HG03066 (cell line): Measurements from ENCODE around the gene AUTS2.
A peak's percentile ranks its signal among the peaks of the same experiment; 100 is the strongest.

ENCODE experiments used
- ATAC-seq: cut with Tn5 transposase; IDR thresholded peaks from one replicate; pipeline ENCODE4 v1.9.1; 2021; ENCODE audit warnings: low read depth; ENCODE audit not compliant: unreplicated experiment

The AUTS2 gene

GRCh38 chr7:69622014-69622835 lies 23.9 kb downstream of the AUTS2 start:
- no peak for ATAC-seq

DNA sequence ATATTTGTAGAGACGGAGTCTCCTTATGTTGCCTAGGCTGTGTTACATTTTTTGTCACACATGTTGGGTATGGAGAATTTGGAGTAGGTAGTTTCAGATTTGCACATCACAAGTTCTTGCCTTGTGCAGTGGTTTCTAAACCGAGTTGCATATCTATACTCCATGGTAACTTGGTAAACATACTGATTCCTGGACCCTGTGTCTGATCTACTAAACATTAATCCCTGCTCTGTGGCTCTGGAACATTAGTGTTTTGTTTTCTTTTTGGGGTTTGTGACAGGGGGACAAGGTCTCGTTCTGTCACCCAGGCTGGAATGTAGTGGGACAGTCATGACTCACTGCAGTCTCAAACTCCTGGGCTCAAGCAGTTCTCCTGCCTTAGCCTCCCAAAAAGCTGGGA lies 24.7 kb downstream of the AUTS2 start:
- no peak for ATAC-seq

- ATAC-seq = no peak
Measured at GRCh38 chr7:69624435-69625230, 26.4 kb downstream of the AUTS2 start.

GRCh38 chr7:69625238-69625637 lies 27.0 kb downstream of the AUTS2 start:
- ATAC-seq = no peak

DNA sequence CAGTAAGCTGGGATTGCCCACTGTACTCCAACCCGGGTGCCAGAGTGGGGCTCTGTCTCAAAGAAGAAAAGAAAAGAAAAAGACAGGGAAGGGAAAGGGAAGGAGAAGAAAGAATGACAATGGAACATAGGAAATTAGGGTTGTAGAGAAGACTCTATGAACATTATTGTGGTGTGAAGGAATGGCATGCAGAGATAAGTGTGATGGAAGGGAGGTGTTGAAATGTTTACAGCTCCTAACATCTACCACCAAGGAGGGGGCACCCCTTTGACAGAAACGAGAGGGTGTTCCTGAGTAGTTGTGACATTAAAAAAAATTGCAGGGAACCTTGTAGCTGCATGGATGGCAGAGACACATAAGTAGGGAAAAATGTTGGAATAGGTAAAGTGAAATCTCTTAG lies 27.5 kb downstream of the AUTS2 start:
- no peak for ATAC-seq

- ATAC-seq = no peak
Measured at GRCh38 chr7:69630292-69630691, 32.0 kb downstream of the AUTS2 start.

- no peak for ATAC-seq
Measured at GRCh38 chr7:69631131-69631530, 32.9 kb downstream of the AUTS2 start.

DNA sequence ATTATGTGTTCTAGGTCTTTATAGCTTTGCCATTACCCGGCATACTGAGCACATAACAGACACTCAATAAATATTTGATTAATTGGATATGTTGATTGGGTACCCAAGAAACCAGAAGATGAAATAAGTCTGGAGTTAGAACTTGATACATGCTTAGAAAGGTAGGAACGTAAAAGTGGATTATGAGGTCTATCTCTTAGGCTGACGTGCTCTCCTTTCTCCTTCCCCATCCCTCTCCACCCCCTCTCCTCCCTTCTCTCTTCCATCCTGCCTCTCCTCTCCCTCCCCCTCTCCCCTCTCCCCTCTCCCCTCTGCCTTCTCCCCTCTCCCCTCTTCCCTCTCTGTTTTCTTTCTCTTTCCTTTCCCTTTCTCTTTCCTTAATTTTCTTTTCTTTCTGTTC lies 34.0 kb downstream of the AUTS2 start:
- ATAC-seq = no peak

GRCh38 chr7:69633122-69633831 lies 35.0 kb downstream of the AUTS2 start:
- ATAC-seq = no peak

- ATAC-seq = no peak
Measured at GRCh38 chr7:69635555-69636185, 37.4 kb downstream of the AUTS2 start.

DNA sequence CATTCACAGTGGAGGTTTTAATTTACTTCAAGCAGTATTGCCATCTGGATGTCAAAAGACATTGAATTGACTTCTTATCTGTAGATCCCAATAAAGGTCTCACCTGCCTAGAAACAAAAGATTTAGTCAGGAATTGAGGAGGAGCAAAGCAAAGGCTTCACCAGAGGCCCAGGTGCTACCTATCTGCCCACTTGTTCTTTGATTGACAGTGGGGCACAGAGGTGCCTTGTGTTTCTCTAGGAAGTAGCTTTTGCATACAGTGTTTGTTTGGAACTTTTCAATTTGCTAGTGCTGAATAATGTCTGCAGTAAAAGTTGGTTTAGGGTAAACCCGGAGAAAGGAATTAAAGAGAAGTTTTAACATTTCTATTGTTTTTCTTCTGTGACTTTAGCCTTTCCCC lies 40.4 kb downstream of the AUTS2 start:
- no peak for ATAC-seq

- ATAC-seq = no peak
Measured at GRCh38 chr7:69640216-69640615, 41.9 kb downstream of the AUTS2 start.

DNA sequence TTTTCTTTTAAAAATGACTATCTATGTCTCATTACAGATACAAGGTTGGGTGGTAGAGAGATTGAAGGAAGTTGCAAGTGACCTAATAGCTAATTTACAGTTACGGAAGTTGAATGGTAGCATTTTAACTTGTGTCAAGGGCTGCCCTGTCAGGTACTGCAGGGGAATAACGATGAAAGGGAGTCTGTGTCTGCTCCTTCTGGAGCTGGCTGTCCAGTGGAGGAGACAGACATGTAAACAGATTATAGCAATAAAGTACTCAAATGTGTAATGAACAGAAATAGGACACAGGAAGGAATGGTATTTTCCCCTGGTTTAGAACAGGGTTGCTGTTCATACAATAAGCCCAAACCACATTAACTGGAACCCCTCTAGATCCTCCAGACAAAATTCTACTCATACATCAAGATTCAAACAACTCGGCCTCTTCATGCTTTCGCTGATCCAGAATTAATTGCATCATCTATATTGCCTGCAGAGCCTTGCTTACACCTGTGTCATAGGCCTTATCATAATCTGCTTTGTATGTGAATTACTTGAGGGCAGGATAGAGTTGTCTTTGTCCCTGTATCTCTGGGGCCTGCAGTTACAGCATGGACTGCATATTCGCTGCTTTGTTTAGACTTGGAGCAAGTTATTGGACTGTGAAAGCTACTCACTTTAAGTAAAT lies 42.8 kb downstream of the AUTS2 start:
- no peak for ATAC-seq

DNA sequence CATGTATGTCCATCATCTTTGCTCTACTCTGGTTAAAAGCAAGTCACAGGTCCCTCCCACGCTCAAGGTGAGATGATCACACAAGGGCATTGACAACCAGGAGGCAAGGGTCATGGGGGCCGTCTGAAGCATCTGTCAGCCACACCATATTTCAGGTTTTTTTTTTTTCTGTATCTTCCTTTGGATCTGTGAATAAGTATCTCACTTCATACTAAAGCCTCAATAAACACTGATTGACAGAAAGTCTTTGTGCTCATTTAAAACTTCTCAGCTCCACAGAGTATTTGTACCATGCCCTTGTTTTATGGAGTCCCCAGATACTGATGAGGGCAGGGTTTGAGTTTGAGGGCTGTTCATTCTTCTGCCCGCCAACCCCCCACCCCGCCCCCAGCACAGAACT lies 45.0 kb downstream of the AUTS2 start:
- ATAC-seq = no peak

GRCh38 chr7:69643708-69644445 lies 45.6 kb downstream of the AUTS2 start:
- ATAC-seq = no peak

DNA sequence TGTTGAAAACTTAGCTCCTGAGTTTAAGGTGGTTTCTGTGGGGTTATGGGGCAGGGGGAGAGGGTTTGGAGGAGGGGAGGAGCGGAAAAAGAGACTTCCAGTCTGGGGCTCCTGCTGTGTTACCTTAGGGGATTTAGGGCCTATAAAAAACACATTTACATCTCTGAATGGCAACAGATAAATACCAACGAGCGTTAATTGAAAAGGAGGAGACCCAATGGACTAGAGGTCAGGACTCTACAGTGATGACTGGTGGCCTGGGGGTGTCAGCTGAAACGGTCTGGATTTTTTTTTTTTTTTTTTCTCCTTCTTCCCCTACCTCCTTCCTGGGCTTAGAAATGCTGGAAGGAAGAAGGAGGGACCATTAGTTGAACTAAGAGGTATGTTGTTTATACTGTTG lies 47.4 kb downstream of the AUTS2 start:
- no peak for ATAC-seq

GRCh38 chr7:69651101-69651590 lies 52.9 kb downstream of the AUTS2 start:
- ATAC-seq = peak; percentile 82

- no peak for ATAC-seq
Measured at GRCh38 chr7:69652947-69653701, 54.8 kb downstream of the AUTS2 start.

DNA sequence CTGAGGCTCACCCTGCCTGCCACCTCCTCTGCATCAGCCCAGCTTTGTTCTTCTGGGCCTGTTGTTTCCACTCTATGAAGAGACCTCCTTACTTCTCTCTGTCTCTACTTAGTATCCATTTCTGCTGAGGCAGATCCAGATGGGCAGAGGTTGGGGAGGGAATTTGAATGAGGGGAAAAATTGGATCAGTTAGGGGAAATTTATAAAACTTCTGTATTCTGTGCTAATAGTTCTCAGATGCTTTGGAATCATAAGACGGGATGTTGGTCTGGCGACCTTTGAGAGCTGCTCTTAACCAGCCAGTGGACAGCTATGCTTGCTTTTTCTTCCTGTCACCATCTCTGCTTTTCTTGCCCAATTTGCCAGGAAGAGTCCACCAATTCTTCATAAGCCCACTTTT lies 55.5 kb downstream of the AUTS2 start:
- ATAC-seq = no peak
